ENCODE data around the gene WNT7B.

DNA sequence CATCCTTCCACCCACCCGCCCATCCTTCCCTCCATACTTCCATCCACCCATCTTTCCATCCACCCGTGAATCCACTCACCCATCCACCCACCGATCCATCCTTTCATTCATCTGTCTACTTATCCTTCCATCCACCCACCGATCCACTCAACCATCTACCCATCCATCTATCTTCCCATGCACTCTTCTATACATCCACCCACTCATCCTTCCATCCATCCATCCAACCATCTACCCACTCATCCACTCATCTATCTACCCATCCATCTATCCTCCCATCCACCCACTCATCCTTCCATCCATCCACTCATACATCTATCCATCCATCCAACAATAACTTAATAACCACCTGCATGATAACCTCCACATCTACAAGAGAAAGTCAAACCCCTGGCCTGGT lies 47.3 kb downstream of the WNT7B start:
- TF ChIP-seq EZH2 (IDR thresholded peaks at IDR 0.05), result no peak
- TF ChIP-seq, protein P1, sequence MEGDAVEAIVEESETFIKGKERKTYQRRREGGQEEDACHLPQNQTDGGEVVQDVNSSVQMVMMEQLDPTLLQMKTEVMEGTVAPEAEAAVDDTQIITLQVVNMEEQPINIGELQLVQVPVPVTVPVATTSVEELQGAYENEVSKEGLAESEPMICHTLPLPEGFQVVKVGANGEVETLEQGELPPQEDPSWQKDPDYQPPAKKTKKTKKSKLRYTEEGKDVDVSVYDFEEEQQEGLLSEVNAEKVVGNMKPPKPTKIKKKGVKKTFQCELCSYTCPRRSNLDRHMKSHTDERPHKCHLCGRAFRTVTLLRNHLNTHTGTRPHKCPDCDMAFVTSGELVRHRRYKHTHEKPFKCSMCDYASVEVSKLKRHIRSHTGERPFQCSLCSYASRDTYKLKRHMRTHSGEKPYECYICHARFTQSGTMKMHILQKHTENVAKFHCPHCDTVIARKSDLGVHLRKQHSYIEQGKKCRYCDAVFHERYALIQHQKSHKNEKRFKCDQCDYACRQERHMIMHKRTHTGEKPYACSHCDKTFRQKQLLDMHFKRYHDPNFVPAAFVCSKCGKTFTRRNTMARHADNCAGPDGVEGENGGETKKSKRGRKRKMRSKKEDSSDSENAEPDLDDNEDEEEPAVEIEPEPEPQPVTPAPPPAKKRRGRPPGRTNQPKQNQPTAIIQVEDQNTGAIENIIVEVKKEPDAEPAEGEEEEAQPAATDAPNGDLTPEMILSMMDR (IDR thresholded peaks at IDR 0.05), result no peak

Data from neural progenitor cell (in vitro differentiated cells).